OCI-LY7 (cell line): ENCODE data around the gene INPP5K.

Experiments
- EZH2phosphoT487 ChIP-seq: fragments of 200-600 bp; sonication (generic); IDR thresholded peaks from 2 replicates; pipeline ENCODE4 v1.6.1; 2018; ENCODE audit warnings: low read depth, borderline replicate concordance, mild to moderate bottlenecking, mixed run types, antibody characterized with exemption, low read length, moderate library complexity, mixed read lengths
- TF ChIP-seq, protein P1 (sequence below): fragments of 200-600 bp; sonication (generic); conservative IDR thresholded peaks from 2 replicates; pipeline ENCODE4 v1.5.1; 2014; ENCODE audit warnings: mild to moderate bottlenecking, antibody characterized with exemption, low read length, moderate library complexity, mixed read lengths

- TF ChIP-seq, protein P1, sequence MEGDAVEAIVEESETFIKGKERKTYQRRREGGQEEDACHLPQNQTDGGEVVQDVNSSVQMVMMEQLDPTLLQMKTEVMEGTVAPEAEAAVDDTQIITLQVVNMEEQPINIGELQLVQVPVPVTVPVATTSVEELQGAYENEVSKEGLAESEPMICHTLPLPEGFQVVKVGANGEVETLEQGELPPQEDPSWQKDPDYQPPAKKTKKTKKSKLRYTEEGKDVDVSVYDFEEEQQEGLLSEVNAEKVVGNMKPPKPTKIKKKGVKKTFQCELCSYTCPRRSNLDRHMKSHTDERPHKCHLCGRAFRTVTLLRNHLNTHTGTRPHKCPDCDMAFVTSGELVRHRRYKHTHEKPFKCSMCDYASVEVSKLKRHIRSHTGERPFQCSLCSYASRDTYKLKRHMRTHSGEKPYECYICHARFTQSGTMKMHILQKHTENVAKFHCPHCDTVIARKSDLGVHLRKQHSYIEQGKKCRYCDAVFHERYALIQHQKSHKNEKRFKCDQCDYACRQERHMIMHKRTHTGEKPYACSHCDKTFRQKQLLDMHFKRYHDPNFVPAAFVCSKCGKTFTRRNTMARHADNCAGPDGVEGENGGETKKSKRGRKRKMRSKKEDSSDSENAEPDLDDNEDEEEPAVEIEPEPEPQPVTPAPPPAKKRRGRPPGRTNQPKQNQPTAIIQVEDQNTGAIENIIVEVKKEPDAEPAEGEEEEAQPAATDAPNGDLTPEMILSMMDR, result no peak
- TF ChIP-seq EZH2phosphoT487, result no peak
Measured at GRCh38 chr17:1560101-1560857, 43.9 kb upstream of the INPP5K start.
